HG03139 (cell line): Measurements from ENCODE around the gene PIGV.

Source experiments
- ATAC-seq: cut with Tn5 transposase; IDR thresholded peaks from one replicate; pipeline ENCODE4 v1.9.1; 2021; ENCODE audit not compliant: unreplicated experiment

The PIGV gene

DNA sequence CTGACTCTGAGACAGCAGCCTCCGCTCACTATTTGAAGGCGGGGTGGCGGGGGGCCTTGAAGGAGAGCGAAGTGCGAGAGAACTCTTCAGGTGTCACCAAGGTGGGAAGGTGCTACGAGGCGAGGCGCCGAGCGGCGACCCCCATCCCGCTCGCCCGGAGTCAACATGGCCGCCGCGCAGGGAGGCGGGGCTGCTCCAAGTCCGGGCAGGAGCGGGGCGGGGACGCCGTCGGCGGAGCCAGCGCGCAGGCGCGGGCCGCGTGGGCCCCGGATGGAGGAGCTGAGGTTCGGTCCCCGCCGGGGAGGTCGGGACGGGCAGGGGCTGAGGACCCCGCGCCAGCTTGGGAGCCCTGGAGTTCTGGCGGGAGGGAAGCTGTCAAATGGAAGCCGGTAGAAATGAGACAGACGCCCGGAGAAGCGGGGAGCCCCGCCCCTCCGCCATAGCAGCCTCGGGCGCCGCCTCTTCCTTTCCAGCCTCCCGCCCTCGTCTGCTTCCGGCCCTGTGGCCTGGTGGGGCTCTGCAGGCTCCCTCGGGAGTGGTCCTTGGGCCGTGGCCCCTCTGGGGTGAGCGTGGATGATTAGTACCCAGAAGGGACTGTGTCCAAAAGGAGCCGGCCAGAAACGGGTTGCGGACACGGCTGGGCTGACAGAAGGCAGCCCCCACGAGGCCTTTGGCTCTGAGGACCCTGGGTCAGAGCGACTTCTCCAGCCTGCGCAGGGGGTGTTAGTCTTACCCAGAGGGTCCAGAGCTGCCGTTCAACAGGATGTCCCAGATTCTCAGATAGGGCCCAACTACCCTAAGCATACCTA is at the start of gene PIGV:
Gene PIGV (plus strand): TSS at position 245 of the 809 bp plus-strand sequence. CDS start 2,866 bp downstream, outside the sequence.
- peak; percentile 49 for ATAC-seq

DNA sequence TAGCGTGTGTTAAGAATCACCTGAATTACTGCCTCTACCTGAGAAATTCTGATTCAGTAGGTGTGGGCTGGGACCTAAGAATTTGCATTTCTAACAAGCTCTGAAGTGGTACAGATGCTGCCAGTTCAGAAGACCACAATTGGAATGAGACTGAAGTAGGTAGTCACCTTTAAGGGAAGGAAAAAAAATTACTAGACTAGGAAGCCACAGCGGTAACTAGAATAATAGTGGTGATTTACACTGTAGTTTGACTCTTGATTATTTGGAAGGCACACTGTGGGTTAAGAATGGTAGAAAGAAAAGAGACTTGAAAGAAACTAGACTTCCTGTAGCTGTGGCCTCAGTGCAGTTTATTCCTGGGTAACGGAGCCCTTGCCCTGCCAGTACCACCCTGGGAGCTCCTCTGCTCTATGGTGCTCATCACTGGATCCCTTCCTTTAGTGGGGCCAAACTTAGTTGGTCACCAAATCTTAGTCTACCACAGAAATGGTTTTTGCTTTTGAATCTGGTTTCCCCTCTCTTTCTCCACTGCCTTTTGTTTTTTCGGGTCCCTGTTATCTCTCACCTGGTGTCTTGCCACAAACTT is 48.3 kb upstream of the PIGV start:
- no peak for ATAC-seq

DNA sequence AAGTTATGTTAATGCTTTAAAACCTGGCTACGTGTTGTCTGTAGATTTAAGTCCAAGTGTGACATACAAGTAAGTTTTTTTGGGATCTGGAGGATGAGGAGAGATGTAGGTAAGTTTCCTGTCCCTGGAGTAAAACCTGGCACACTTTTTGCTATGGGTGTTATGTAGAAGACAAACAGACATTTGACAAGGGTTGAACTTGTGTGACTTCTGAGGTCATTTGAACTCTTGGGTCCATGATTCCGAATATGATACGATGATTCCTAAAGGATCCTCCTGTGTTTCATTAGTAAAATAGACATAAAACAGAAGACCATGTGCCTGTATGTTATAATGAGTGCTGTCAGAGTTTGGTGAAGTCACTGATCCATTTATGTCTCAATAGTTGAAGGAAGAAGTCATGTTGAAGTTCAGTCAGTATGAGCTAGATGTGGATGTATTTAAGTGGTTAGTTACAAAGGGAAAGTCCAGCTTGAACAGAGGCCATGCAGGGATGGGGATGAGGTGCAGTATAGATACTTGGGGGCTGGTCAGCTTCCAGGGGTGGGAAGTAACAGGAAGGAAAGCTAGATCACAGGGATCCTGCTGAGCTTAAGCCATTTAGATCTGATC is 47.6 kb upstream of the PIGV start:
- no peak for ATAC-seq

- no peak for ATAC-seq
Measured at GRCh38 chr1:26740952-26741351, 46.8 kb upstream of the PIGV start.

- ATAC-seq: no peak
Measured at GRCh38 chr1:26743426-26744059, 44.2 kb upstream of the PIGV start.

DNA sequence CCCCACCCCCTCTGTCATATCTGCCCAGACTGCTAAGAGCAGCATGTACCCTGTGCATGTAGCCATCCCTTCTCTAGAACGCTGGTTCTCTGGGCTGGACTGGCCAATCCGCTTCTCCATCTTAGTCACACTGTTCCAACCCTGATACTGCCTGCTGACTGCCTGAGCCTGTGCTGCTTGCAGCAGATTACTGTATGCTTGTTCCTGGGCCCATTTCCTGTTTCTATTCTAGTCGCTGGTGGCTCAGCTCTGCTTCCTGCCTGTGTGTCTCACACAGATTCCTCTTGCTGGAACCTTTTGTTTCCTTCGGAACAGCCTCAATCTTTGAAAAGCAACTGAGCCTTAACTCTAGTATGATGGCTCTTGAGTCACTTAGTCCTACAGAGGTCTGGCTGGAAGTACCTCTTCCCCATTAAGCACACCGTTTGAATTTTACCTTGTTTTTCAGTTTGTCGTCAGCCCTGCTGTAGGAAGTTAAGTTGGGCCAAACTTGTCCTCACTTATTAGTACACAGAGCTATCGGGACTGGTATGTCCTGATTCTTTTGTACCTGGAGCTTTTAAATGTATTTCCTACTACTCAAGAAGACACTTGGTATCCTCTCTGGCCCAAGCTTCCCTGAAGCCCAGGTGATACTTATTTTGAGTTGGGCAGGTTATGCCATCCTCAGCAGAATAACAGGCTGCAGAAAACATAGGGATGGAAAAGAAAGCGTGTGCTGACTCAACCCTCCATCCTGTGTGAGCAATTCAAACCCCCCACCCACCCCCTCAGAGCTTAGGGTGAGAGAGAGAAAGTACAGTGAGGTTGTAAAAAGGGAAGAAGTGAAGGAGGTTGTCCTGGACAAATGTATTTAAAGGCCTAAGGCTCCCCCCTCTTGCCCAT is 43.4 kb upstream of the PIGV start:
- ATAC-seq: peak; percentile 94

GRCh38 chr1:26745191-26745590 is 42.6 kb upstream of the PIGV start:
- ATAC-seq: no peak

DNA sequence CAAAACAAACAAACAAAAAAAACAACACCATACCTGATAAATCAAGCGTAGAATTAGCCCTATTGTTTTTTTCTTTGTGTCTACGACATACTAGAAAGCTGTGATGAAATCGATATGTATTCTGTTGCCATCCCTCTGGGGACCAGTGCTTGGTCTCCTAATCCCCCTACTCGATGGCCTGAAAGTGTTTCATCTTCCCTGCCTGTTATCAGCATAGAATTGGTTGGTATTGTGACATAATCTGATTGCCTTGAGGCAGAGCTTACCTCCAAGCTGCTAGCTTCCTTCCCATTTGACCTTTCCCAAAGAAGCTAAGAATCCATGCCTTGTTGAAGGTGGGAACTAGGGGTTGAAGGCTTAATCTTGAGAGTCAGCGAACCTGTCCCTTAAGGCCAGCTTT is 40.7 kb upstream of the PIGV start:
- no peak for ATAC-seq

GRCh38 chr1:26748351-26748750 is 39.4 kb upstream of the PIGV start:
- ATAC-seq: no peak

GRCh38 chr1:26749458-26749857 is 38.3 kb upstream of the PIGV start:
- no peak for ATAC-seq

- ATAC-seq: no peak
Measured at GRCh38 chr1:26750428-26750827, 37.3 kb upstream of the PIGV start.

- ATAC-seq: no peak
Measured at GRCh38 chr1:26752519-26752918, 35.2 kb upstream of the PIGV start.

DNA sequence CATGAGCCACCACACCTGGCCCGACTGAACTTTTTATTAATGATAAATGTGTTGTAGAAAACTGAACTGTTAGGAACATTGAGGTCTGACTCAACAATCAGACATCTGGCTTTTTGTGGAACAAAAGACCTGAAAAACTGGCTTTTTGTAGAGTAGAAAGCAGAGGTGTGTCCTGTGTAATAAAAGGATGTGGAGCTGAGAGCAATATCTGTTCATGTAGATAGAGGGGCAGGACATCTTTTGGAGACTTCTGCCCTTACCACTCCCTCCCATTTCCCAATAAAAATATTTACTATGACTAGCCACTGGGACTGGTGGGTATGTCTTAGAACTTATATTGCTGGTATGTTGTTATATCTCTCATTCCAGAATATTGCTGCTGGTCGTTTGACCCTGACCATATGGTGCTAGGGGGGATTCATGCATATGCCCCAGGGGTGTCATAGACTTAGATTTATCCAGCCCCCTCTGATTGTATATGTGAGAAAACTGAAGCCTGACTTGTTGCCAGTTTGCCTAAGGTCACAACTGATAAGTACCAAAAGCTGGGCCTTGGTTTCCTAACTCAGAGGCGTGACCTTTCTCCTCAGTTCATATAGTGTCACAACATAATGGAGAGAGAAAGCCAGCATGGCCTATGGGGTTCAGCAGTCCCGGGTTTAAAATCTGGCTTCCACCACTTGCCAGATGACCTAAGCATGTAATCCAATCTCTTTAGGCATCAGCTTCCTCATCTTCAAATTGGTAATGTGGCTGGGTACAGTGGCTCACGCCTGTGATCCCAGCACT is 33.5 kb upstream of the PIGV start:
- no peak for ATAC-seq

- no peak for ATAC-seq
Measured at GRCh38 chr1:26758358-26758757, 29.4 kb upstream of the PIGV start.

DNA sequence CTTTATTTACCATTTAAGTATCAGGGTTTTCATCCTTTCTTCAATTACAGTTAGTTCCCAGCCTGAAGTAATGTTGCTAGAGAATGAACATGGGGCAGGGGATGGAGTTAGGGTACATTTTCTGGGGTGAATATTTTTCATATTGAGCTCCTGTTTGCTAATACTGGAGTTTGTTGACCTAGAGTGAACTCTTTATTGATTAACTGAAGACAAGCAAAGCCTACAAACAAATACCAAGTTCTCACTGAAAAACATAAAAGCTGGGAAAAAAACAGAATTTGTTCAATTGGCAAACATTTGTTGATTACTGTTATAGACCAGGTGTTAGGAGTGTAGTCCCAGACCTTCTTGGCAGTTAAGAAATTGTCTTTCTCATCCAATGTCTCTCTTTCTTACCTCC is 28.2 kb upstream of the PIGV start:
- ATAC-seq: no peak

- no peak for ATAC-seq
Measured at GRCh38 chr1:26761217-26761616, 26.5 kb upstream of the PIGV start.

DNA sequence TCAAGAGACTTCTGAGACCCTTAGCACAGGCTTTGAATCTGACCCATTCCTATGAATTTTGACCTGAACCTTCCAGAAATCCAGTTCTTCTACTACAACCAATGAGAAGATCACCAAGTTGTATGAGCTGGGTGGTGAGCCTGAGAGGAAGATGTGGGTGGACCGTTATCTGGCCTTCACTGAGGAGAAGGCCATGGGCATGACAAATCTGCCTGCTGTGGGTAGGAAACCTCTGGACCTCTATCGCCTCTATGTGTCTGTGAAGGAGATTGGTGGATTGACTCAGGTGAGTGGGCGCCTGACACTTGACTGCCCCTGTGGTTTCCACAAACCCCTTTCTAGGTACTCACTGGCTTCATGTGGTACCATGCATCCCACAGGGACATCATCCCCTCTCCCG is 20.0 kb upstream of the PIGV start:
- no peak for ATAC-seq

DNA sequence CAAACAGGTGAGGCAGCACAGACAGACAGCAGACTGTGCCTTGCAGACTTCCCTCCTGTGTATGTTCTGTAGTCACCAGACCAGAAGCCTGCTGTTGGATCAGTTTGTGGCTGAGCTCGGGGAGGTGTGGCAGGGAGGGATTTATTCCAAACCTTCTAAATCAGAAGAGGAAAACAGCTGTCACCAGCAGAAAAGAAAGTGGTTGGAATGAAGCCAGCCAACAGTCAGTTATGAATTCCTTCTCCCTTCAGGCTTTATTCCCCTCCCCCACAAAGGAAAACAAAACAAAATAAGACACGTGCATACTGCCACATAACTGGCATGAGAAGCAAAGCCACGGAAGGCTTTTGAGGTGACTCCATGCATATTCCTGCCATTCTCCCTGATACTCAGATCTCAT is 19.0 kb upstream of the PIGV start:
- ATAC-seq: no peak

- no peak for ATAC-seq
Measured at GRCh38 chr1:26771285-26771642, 16.5 kb upstream of the PIGV start.

- ATAC-seq: no peak
Measured at GRCh38 chr1:26771643-26772321, 16.0 kb upstream of the PIGV start.
